Measurements from ENCODE around the gene ASAP2. TPM values are rescaled to one million over a fixed set of nuclear protein-coding genes. Genes with fewer than 3 reads are reported as not detected.
A peak's percentile ranks its signal among the peaks of the same experiment; 100 is the strongest.

The ASAP2 gene
- total RNA-seq, 1 experiment from 2014 or later = 60.3 TPM

- ChIA-PET POLR2A (ENCODE audit: unreplicated experiment) (interaction anchor here (0.6 to 0.7 kb wide), 2 partner anchors 426 to 843 kb away, joined by 9 to 11 read pairs; no protein-coding TSS in a partner anchor), CTCF (no interaction called here)
Measured at GRCh38 chr2:9203006-9203405, 3.6 kb upstream of the ASAP2 start.

GRCh38 chr2:9203876-9204275, 2.7 kb upstream of the ASAP2 start:
- ChIA-PET POLR2A (ENCODE audit: unreplicated experiment) (no interaction called here), CTCF (no interaction called here)
- Histone ChIP-seq H3K36me3 (ENCODE audit: low read depth) (no peaks in the 10 kb centered on the region), H3K4me2 (no peak overlapping the region), H3K79me2 (ENCODE audit: low read depth) (peaks cover 33% of the 10 kb centered on the region), H4K20me1 (ENCODE audit: insufficient read depth) (peaks cover 6% of the 10 kb centered on the region; the same call in 1 of the 2 replicates), H3K4me3 (no peak overlapping the region), H2AFZ (no peak overlapping the region), H3K9me2 (ENCODE audit: insufficient read depth) (no peaks in the 10 kb centered on the region), H3K9me3 (ENCODE audit: insufficient read depth, low read depth) (no peaks in the 10 kb centered on the region), H3F3A (ENCODE audit: insufficient read depth, low read depth) (peaks cover 13% of the 10 kb centered on the region; the same call in 1 of the 2 replicates), H3K4me1 (replicated peaks; ENCODE audit: insufficient read depth) (peaks cover 30% of the 10 kb centered on the region), H3K27ac (no peak overlapping the region), H3K27me3 (ENCODE audit: insufficient read depth, low read depth) (no peaks in the 10 kb centered on the region)
- intact Hi-C loops (cut with micrococcal nuclease; ENCODE audit: unreplicated experiment) = loop anchor here (10.0 kb wide), 1 partner anchor 319 kb away; no protein-coding TSS in a partner anchor
- no peak for TF ChIP-seq CTCF (conservative IDR thresholded peaks at IDR 0.05)
- TF ChIP-seq EZH2 (IDR thresholded peaks at IDR 0.05; ENCODE audit: low read depth) = no peak
- no peak for DNase-seq
- no TSS peak for BruUV-seq (replicated peaks)

More at GRCh38 chr2:9203006-9203405, 3.6 kb upstream of the ASAP2 start:
- no TSS peak for BruUV-seq (replicated peaks)
- DNase-seq = no peak
- Histone ChIP-seq H3F3A (ENCODE audit: insufficient read depth, low read depth) (peaks cover 13% of the 10 kb centered on the region; the same call in 1 of the 2 replicates), H4K20me1 (ENCODE audit: insufficient read depth) (no peaks in the 10 kb centered on the region), H3K27me3 (ENCODE audit: insufficient read depth, low read depth) (no peaks in the 10 kb centered on the region), H3K36me3 (ENCODE audit: low read depth) (no peaks in the 10 kb centered on the region), H3K27ac (no peak overlapping the region), H3K4me1 (replicated peaks; ENCODE audit: insufficient read depth) (peaks cover 25% of the 10 kb centered on the region), H3K9me3 (ENCODE audit: insufficient read depth, low read depth) (peaks cover 2% of the 10 kb centered on the region; the same call in 1 of the 2 replicates), H2AFZ (no peak overlapping the region), H3K4me3 (no peak overlapping the region), H3K79me2 (ENCODE audit: low read depth) (peaks cover 26% of the 10 kb centered on the region), H3K4me2 (no peak overlapping the region), H3K9me2 (ENCODE audit: insufficient read depth) (no peaks in the 10 kb centered on the region)
- intact Hi-C loops (cut with micrococcal nuclease; ENCODE audit: unreplicated experiment) = loop anchor here (10.0 kb wide), 1 partner anchor 318 kb away; no protein-coding TSS in a partner anchor
- TF ChIP-seq EZH2 (IDR thresholded peaks at IDR 0.05; ENCODE audit: low read depth) (no peak), CTCF (conservative IDR thresholded peaks at IDR 0.05) (no peak)

GRCh38 chr2:9204939-9205338, 1.7 kb upstream of the ASAP2 start:
- DNase-seq = no peak
- Histone ChIP-seq H3F3A (ENCODE audit: insufficient read depth, low read depth) (peaks cover 13% of the 10 kb centered on the region; the same call in 1 of the 2 replicates), H3K9me2 (ENCODE audit: insufficient read depth) (no peaks in the 10 kb centered on the region), H3K79me2 (ENCODE audit: low read depth) (peaks cover 44% of the 10 kb centered on the region), H3K4me3 (peak overlapping the region; percentile 84; the same call in 1 of the 2 replicates), H3K9me3 (ENCODE audit: insufficient read depth, low read depth) (no peaks in the 10 kb centered on the region), H3K4me2 (peak overlapping the region; percentile 97), H3K27ac (no peak overlapping the region), H3K4me1 (replicated peaks; ENCODE audit: insufficient read depth) (peaks cover 41% of the 10 kb centered on the region), H3K27me3 (ENCODE audit: insufficient read depth, low read depth) (no peaks in the 10 kb centered on the region), H2AFZ (no peak overlapping the region), H3K36me3 (ENCODE audit: low read depth) (no peaks in the 10 kb centered on the region), H4K20me1 (ENCODE audit: insufficient read depth) (peaks cover 14% of the 10 kb centered on the region; the same call in 1 of the 2 replicates)
- BruUV-seq (replicated peaks) = no TSS peak
- ChIA-PET POLR2A (ENCODE audit: unreplicated experiment) (no interaction called here), CTCF (interaction anchor here (0.7 to 1.2 kb wide), 2 partner anchors 26 to 30 kb away, joined by 3 to 4 read pairs; no protein-coding TSS in a partner anchor)
- TF ChIP-seq EZH2 (IDR thresholded peaks at IDR 0.05; ENCODE audit: low read depth) = no peak
- no peak for TF ChIP-seq CTCF (conservative IDR thresholded peaks at IDR 0.05)
- intact Hi-C loops (cut with micrococcal nuclease; ENCODE audit: unreplicated experiment) = loop anchor here (10.0 kb wide), 1 partner anchor 320 kb away; no protein-coding TSS in a partner anchor

Measured in PC-9 (cell line).